Cardiac muscle cell (in vitro differentiated cells and primary cell): ENCODE results near the gene GATAD1. TPM values are rescaled to one million over a fixed set of nuclear protein-coding genes. Genes with fewer than 3 reads are reported as not detected.
"Not testable (repeated sequence)": the region's sequence is repeated elsewhere in the genome, so short reads cannot be mapped to it uniquely, and the experiment has no call there.

ENCODE experiments used
- DNase-seq, 2 donors: peaks; one replicate each; pipeline versions ENCODE4 v3.0.0 to v3.0.0-alpha.2; 2010 to 2017; ENCODE audit warnings: low read depth in 1 of 2, low spot score in 1 of 2
- H3K27ac ChIP-seq: fragments of 200-600 bp; sonication (generic); 2 replicates; pipeline ENCODE4 v1.5.1; 2016
- H3K27me3 ChIP-seq: fragments of 200-600 bp; sonication (generic); 2 replicates; pipeline ENCODE4 v1.6.0; 2016; ENCODE audit warnings: control low read depth
- H3K36me3 ChIP-seq: fragments of 200-600 bp; sonication (generic); 2 replicates; pipeline ENCODE4 v1.5.1; 2016; ENCODE audit warnings: control low read depth
- H3K4me1 ChIP-seq: fragments of 200-600 bp; sonication (generic); 2 replicates; pipeline ENCODE4 v1.8.1; 2017; ENCODE audit warnings: low read depth, mild to moderate bottlenecking, mixed run types
- H3K4me3 ChIP-seq: fragments of 200-600 bp; sonication (generic); 2 replicates; pipeline ENCODE4 v1.5.1; 2016; ENCODE audit warnings: mild to moderate bottlenecking
- H3K9me3 ChIP-seq: fragments of 200-600 bp; sonication (generic); 2 replicates; pipeline ENCODE4 v1.5.1; 2017; ENCODE audit warnings: low read depth, mild to moderate bottlenecking, control low read depth
- polyA plus RNA-seq: library from polyadenylated mRNA; unstranded; fragments of >200 nt; fragmentation: Nextera tagmentation; extraction: Ambion mirVana; gene quantifications from 2 replicates; pipeline ENCODE4 v1.2.1, GENCODE V29; 2016
- total RNA-seq: library from RNA; depleted of rRNA; stranded (reverse); fragments of >200 nt; gene quantifications from 2 replicates; pipeline ENCODE4 v1.2.3, GENCODE V29; 2016
- TF ChIP-seq, protein P1 (sequence below): IDR thresholded peaks from 2 replicates; pipeline ENCODE4 v1.5.1; 2012; ENCODE audit warnings: low read depth, mild to moderate bottlenecking, low read length

GATAD1 gene
- total and polyA plus RNA-seq, 2 experiments from 2014 or later: 43.0 to 50.8 TPM

DNA sequence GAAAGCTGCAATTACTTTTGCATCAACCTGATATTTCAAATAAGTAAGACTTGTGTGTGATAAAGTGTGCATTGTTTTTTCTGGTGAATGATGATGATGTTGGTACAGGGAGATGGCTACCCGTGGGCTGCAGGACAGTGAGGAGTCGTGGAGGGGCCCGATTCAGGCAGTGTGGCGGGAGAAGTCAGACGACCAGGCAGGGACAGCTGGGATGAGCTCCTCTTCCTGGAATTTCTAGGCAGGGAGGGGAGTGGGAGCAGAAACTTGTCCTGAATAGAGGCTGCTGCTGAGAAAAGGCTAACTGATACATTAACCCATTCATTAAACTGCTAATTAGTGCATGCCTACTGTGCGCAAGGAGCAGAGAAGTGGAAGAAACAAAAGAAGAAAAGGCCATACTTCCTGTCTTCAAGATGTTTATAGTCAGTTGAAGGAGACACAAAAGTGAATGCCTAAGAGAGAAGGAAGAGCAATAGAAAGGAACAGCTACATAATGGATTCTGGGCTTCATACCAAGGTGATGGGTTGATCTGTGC is 9.3 kb upstream of the GATAD1 start:
- DNase-seq: no peak
- Histone ChIP-seq H3K4me1 (no peaks in the 10 kb centered on the region), H3K9me3 (no peaks in the 10 kb centered on the region), H3K36me3 (no peaks in the 10 kb centered on the region), H3K27ac (no peak overlapping the region), H3K4me3 (no peak overlapping the region), H3K27me3 (no peaks in the 10 kb centered on the region)
- TF ChIP-seq, protein P1, sequence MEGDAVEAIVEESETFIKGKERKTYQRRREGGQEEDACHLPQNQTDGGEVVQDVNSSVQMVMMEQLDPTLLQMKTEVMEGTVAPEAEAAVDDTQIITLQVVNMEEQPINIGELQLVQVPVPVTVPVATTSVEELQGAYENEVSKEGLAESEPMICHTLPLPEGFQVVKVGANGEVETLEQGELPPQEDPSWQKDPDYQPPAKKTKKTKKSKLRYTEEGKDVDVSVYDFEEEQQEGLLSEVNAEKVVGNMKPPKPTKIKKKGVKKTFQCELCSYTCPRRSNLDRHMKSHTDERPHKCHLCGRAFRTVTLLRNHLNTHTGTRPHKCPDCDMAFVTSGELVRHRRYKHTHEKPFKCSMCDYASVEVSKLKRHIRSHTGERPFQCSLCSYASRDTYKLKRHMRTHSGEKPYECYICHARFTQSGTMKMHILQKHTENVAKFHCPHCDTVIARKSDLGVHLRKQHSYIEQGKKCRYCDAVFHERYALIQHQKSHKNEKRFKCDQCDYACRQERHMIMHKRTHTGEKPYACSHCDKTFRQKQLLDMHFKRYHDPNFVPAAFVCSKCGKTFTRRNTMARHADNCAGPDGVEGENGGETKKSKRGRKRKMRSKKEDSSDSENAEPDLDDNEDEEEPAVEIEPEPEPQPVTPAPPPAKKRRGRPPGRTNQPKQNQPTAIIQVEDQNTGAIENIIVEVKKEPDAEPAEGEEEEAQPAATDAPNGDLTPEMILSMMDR: no peak

DNA sequence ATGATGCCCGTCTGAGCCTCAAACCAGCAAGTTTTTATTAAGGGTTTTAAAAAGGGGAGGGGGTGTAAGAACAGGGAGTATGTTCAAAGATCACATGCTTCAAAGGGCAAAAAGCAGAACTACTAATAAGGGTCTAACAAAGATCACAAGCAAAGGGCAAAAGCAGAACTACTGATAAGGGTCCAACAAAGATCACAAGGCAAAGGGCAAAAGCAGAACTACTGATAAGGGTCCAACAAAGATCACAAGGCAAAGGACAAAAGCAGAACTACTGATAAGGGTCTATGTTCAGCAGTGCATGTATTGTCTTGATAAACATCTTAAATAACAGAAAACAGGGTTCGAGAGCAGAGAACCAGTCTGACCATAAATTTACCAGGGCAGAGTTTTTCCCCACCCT is 4.6 kb upstream of the GATAD1 start:
- not testable (repeated sequence) for H3K4me3 ChIP-seq, H3K36me3 ChIP-seq, DNase-seq, H3K27ac ChIP-seq, H3K4me1 ChIP-seq, H3K27me3 ChIP-seq, H3K9me3 ChIP-seq

DNA sequence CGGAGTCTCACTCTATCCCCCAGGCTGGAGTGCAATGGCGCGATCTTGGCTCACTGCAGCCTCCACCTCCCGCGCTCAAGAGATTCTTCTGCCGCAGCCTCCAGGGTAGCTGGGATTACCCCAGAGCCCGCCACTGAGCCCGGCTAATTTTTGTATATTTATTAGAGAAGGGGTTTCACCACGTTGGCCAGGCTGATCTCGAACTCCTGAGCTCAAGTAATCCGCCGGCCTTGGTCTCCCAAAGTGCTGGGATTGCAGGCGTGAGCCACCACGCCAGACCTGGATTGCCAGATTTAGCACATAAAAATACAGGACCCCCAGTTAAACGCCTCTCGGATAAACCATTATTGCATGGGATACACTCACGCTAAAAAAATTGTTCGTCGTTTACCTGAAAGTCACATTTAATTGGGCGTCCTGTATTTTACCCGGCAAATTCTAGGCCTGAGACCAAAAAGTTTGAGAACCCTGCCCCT is 375 bp upstream of the GATAD1 start:
- DNase-seq: no peak
- Histone ChIP-seq H3K4me3 (peak overlapping the region; percentile 92), H3K27ac (peak overlapping the region; percentile 12)

DNA sequence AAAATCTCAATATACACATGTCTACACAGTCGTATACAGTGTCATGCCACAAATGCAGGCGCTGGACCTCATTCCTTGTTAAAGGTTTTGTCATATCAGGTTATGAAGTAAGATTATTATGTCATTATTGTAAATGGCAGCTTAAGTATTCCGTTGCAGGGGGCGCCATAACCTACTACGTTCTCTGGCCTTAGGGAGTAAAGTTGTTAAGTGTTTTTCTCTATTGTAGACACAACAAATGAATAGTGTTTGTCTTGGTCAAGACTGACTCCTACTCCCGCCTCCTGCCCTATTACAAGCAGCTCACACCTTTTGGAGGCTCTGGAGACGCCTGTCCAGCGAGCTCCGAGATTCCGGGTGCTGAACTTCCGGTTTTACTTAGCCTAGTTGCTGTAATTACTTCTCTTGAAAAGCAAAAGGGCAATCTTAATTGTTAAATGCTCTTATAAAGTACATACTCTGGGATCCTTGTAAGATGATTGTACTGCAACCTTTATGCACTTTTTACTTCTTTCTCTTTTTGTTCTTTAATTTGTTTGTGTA is 994 bp downstream of the GATAD1 start:
- DNase-seq: peak; percentile 54 to 66
- Histone ChIP-seq H3K27ac (peak overlapping the region; percentile 96), H3K27me3 (no peaks in the 10 kb centered on the region), H3K4me1 (peaks cover 9% of the 10 kb centered on the region), H3K36me3 (peaks cover 37% of the 10 kb centered on the region), H3K4me3 (peak overlapping the region; percentile 92), H3K9me3 (no peaks in the 10 kb centered on the region)
- TF ChIP-seq, protein P1: peak; percentile 48

More for the DNA sequence above, 375 bp upstream of the GATAD1 start:
- TF ChIP-seq, protein P1: no peak
- peaks cover 23% of the 10 kb centered on the region for H3K36me3 ChIP-seq
- H3K4me1 ChIP-seq: peaks cover 9% of the 10 kb centered on the region
- H3K9me3 ChIP-seq: no peaks in the 10 kb centered on the region
- H3K27me3 ChIP-seq: no peaks in the 10 kb centered on the region

DNA sequence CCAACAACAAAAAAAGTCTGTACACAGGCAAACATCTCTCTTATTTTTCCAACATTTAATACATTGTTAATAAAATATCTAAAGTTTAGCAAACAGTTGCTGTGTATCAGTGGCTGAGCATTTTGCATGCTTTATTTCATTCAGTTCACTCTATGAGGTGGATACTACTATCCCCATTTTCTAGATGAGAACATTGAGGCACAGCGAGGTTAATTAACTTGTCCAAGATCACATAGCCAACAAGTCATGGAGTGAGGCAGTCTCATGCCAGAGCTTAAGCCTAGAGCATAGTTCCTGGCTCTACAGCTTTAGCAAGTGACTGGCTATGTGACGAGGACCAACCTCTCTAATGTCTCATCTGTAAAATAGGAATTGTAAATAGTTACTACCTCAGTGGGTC is 4.4 kb downstream of the GATAD1 start:
- no peak for DNase-seq
- H3K27me3 ChIP-seq: no peaks in the 10 kb centered on the region
- TF ChIP-seq, protein P1: no peak
- H3K4me3 ChIP-seq: no peak overlapping the region
- peaks cover 9% of the 10 kb centered on the region for H3K4me1 ChIP-seq
- H3K27ac ChIP-seq: no peak overlapping the region
- H3K9me3 ChIP-seq: no peaks in the 10 kb centered on the region
- peaks cover 69% of the 10 kb centered on the region for H3K36me3 ChIP-seq

DNA sequence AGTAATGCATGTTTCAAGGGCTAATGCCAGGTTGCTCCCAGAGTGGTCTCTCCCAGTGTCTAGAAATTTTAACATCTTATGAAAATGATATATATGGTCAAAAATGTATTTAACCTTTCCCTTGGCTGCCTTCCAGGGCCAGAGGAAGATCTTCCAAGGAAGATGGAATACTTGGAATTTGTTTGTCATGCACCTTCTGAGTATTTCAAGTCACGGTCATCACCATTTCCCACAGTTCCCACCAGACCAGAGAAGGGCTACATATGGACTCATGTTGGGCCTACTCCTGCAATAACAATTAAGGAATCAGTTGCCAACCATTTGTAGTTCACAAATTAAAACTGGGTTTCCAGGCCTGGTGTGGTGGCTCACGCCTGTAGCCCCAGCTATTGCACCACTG is 9.0 kb downstream of the GATAD1 start:
- Histone ChIP-seq H3K27ac (no peak overlapping the region), H3K9me3 (no peaks in the 10 kb centered on the region), H3K4me3 (no peak overlapping the region), H3K4me1 (peaks cover 2% of the 10 kb centered on the region), H3K27me3 (no peaks in the 10 kb centered on the region), H3K36me3 (peaks cover 66% of the 10 kb centered on the region)
- no peak for DNase-seq
- TF ChIP-seq, protein P1: no peak
